Colonic mucosa (tissue), 4 donors: Measurements from ENCODE around the gene ADGRL3. TPM values are rescaled to one million over a fixed set of nuclear protein-coding genes. Genes with fewer than 3 reads are reported as not detected.
A peak's percentile ranks its signal among the peaks of the same experiment; 100 is the strongest.

ENCODE experiments used
- DNase-seq: peaks from one replicate; pipeline ENCODE4 v3.0.0-alpha.2; 2020
- H3K27ac ChIP-seq: fragments of 200-600 bp; one replicate; pipeline ENCODE4 v1.8.0; 2021
- H3K27me3 ChIP-seq: fragments of 200-600 bp; one replicate; pipeline ENCODE4 v1.8.0; 2021
- H3K36me3 ChIP-seq: fragments of 200-600 bp; one replicate; pipeline ENCODE4 v1.8.0; 2021
- H3K4me1 ChIP-seq: fragments of 200-600 bp; one replicate; pipeline ENCODE4 v1.8.0; 2021; ENCODE audit warnings: mild to moderate bottlenecking
- H3K4me3 ChIP-seq: fragments of 200-600 bp; one replicate; pipeline ENCODE4 v1.8.0; 2021
- H3K9ac ChIP-seq, 2 donors: one replicate each; pipeline ENCODE4 v1.7.0; 2013; ENCODE audit warnings: control low read depth in 2 of 2, low read depth in 2 of 2, low read length in 2 of 2
- H3K9me3 ChIP-seq: fragments of 200-600 bp; one replicate; pipeline ENCODE4 v1.8.0; 2021
- intact Hi-C: fragments of 100-400 bp; cut with DNase I; formaldehyde crosslinking; loops from one replicate; pipeline ENCODE4 v1.14.1; 2022
- total RNA-seq, 2 donors: library from RNA; stranded (reverse); fragmentation: NEBNext Ultra II Directional in 1 of 2; extraction: Animal tissue kit (Norgen Biotek cat#: 25700) in 1 of 2; gene quantifications; one replicate each; pipeline ENCODE4 v1.2.1, GENCODE V29; 2021
- TF ChIP-seq, protein P1 (sequence below): fragments of 200-600 bp; IDR thresholded peaks from one replicate; pipeline ENCODE4 v1.8.0; 2022; ENCODE audit warnings: antibody characterized with exemption, mild to moderate bottlenecking
- donor health status: healthy.
- donor health status: DM: no; HTN: no; CAD: no.
- donor health status: DM: no; HTN: no; CAD: no.

ADGRL3 gene
- total RNA-seq, 2 donors from 2014 or later = 4.1 to 4.4 TPM

DNA sequence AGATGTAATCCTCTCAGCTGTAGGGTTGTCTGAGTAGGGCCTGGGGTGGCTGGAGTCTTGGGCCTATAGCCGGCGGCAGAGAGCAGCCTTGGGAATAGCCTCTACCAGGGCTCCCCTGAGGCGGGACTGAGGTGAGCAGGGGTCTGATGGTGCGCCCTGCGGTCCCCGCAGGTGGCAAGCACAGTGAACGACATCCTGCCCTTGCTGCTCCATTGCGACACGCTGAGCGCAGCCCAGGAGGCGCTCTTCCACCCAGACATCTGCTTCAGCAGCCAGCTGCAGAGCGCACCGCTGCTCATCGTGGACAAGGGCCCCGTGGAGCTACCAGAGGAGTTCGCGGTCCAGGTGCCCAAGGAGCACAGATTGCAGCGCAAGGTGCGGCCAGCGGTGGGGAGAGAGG lies 317.0 kb downstream of the ADGRL3 start:
- H3K27me3 ChIP-seq = no peaks in the 10 kb centered on the region
- no peaks in the 10 kb centered on the region for H3K4me1 ChIP-seq
- H3K4me3 ChIP-seq = no peak overlapping the region
- H3K9me3 ChIP-seq = no peaks in the 10 kb centered on the region
- TF ChIP-seq, protein P1, sequence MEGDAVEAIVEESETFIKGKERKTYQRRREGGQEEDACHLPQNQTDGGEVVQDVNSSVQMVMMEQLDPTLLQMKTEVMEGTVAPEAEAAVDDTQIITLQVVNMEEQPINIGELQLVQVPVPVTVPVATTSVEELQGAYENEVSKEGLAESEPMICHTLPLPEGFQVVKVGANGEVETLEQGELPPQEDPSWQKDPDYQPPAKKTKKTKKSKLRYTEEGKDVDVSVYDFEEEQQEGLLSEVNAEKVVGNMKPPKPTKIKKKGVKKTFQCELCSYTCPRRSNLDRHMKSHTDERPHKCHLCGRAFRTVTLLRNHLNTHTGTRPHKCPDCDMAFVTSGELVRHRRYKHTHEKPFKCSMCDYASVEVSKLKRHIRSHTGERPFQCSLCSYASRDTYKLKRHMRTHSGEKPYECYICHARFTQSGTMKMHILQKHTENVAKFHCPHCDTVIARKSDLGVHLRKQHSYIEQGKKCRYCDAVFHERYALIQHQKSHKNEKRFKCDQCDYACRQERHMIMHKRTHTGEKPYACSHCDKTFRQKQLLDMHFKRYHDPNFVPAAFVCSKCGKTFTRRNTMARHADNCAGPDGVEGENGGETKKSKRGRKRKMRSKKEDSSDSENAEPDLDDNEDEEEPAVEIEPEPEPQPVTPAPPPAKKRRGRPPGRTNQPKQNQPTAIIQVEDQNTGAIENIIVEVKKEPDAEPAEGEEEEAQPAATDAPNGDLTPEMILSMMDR = no peak
- H3K9ac ChIP-seq = no peak overlapping the region
- H3K36me3 ChIP-seq = no peaks in the 10 kb centered on the region
- peak; percentile 31 for DNase-seq
- H3K27ac ChIP-seq = no peak overlapping the region
- intact Hi-C loops = no loop called here

DNA sequence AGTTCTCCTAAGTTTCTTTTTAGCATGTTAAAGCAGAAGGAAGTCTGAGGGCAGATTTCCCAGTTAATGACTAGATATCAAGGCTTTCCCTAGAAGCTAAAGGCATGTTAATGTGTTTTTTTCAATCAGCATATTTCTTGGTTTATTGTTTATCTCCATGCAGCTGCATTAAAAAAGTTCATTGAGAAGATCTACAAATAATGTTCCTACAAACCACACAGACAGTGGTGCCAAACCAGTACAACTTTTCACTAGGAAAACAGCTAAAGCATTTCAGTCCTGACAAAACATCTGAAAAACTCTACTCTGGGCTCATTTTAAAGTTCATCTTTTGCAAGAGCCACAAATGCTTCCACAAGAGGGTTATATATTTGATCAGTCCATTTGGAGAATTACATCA lies 320.0 kb downstream of the ADGRL3 start:
- intact Hi-C loops = no loop called here
- Histone ChIP-seq H3K27me3 (no peaks in the 10 kb centered on the region), H3K4me1 (no peaks in the 10 kb centered on the region), H3K9me3 (no peaks in the 10 kb centered on the region), H3K4me3 (no peak overlapping the region), H3K9ac (no peak overlapping the region), H3K36me3 (no peaks in the 10 kb centered on the region), H3K27ac (no peak overlapping the region)
- TF ChIP-seq, protein P1 = no peak
- no peak for DNase-seq

DNA sequence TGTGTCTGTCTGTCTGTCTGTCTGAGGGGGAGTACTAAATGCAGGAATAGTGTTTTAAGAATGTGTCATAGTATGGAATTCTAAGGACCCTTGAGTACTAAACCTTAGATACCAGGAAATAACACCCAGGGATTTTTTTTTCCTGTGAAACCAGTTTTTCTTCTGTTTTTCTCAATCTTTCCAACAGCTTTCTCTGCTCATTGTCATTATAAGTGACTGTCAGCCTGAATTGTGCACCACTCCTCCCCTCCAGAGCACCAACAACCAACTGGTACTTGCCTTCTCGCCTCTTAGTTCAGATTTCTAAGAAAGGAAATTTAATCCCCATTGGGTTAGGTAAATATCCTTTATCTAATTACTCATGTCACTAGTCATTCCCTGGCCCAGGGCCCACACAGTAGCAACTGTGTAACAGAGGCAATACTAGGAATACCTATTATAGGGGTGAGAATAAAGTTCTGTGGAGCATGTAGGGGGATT lies 320.6 kb downstream of the ADGRL3 start:
- Histone ChIP-seq H3K9me3 (no peaks in the 10 kb centered on the region), H3K27ac (no peak overlapping the region), H3K4me1 (no peaks in the 10 kb centered on the region), H3K27me3 (no peaks in the 10 kb centered on the region), H3K9ac (no peak overlapping the region), H3K36me3 (no peaks in the 10 kb centered on the region), H3K4me3 (no peak overlapping the region)
- TF ChIP-seq, protein P1 = no peak
- intact Hi-C loops = no loop called here
- no peak for DNase-seq

DNA sequence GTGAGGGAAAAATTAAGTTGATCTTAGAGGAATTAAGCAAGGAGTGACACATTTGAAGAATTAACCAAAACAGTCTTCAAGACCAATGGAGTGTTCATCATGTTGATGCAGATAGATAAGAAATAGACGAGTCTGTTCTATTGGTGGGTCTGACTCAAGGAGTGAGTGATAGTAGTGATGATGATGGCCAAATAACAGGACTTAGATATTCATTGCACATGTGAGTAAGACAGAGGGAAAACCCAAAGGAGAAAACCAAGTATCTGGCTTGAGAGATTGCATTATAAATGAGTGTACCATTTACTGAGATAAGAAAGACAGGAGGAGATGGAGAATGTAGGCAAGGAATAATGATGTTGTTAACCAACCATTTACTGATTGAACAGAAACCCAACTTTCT lies 321.3 kb downstream of the ADGRL3 start:
- no peaks in the 10 kb centered on the region for H3K9me3 ChIP-seq
- intact Hi-C loops = no loop called here
- no peak overlapping the region for H3K27ac ChIP-seq
- no peak overlapping the region for H3K4me3 ChIP-seq
- no peak for DNase-seq
- no peaks in the 10 kb centered on the region for H3K36me3 ChIP-seq
- H3K9ac ChIP-seq = no peak overlapping the region
- TF ChIP-seq, protein P1 = no peak
- no peaks in the 10 kb centered on the region for H3K27me3 ChIP-seq
- no peaks in the 10 kb centered on the region for H3K4me1 ChIP-seq

DNA sequence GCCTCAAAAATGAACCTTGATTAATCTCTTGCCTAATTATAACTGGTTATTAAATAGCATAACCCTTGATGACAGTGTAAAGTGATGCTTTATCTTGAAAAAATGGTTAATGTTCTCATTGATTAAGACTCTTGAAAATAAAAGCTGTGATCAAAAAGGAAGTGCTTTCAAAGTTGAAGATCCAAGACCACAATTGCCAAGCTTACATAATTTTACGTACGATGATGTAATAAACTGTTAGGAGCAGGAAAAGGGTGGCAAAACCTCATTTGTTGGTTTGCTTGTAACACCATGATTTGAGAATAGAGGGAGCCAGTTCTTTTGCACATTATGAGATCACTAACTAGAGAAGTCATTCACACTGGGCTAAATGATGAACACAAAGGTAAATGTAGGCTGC lies 322.2 kb downstream of the ADGRL3 start:
- intact Hi-C loops = no loop called here
- Histone ChIP-seq H3K9me3 (no peaks in the 10 kb centered on the region), H3K36me3 (no peaks in the 10 kb centered on the region), H3K27me3 (no peaks in the 10 kb centered on the region), H3K4me1 (no peaks in the 10 kb centered on the region), H3K27ac (no peak overlapping the region), H3K4me3 (no peak overlapping the region), H3K9ac (no peak overlapping the region)
- TF ChIP-seq, protein P1 = no peak
- DNase-seq = no peak

DNA sequence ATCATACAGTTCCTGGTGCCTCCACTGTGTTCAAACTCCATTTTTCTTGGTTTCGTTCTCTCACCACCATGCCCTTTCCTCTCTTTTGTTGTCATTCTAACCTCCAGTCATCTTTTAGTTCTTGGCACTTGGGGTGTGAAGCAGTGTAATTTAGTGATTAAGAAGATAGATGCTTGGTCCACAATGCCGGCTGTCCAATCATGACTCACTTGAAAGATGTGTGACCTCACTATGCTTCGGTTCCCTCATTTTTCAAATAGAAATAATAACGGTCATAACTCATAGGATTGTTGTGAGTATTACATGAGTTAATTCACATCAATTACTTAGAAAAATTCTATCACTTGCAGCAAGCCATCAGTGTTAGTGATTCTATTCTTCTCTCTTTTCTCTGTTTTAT lies 327.8 kb downstream of the ADGRL3 start:
- no peaks in the 10 kb centered on the region for H3K4me1 ChIP-seq
- no peak overlapping the region for H3K4me3 ChIP-seq
- TF ChIP-seq, protein P1 = no peak
- H3K27me3 ChIP-seq = no peaks in the 10 kb centered on the region
- no peak overlapping the region for H3K27ac ChIP-seq
- H3K9me3 ChIP-seq = no peaks in the 10 kb centered on the region
- H3K36me3 ChIP-seq = no peaks in the 10 kb centered on the region
- intact Hi-C loops = no loop called here
- no peak overlapping the region for H3K9ac ChIP-seq
- no peak for DNase-seq
